Calu3 (cell line): ENCODE measurements around the gene SLC49A3. TPM values are rescaled to one million over a fixed set of nuclear protein-coding genes. Genes with fewer than 3 reads are reported as not detected.

ENCODE experiments used
- BruUV-seq: library from RNA; stranded (reverse); fragments of 400-500 nt; replicated peaks from 2 replicates; lab custom pipeline; 2021; lab: Mats Ljungman, UMichigan
- CTCF ChIA-PET: fragments of 300-600 bp; sonication (Branson Sonifier 250); formaldehyde crosslinking; loops from one replicate; lab custom pipeline; 2022; ENCODE audit warnings: antibody characterized with exemption; lab: Charles Lee
- DNase-seq: peaks from one replicate; pipeline ENCODE4 v3.0.0; 2022
- H3K27ac Mint-ChIP-seq: one replicate; pipeline ENCODE4 v1.8.0; 2022; ENCODE audit warnings: mixed read lengths; ENCODE audit not compliant: unreplicated experiment
- H3K27me3 Mint-ChIP-seq: one replicate; pipeline ENCODE4 v1.8.0; 2022; ENCODE audit warnings: mixed read lengths; ENCODE audit not compliant: unreplicated experiment
- H3K36me3 Mint-ChIP-seq: one replicate; pipeline ENCODE4 v1.8.0; 2022; ENCODE audit warnings: mild to moderate bottlenecking, moderate library complexity, mixed read lengths; ENCODE audit not compliant: insufficient read depth, unreplicated experiment
- H3K4me1 Mint-ChIP-seq: one replicate; pipeline ENCODE4 v1.8.0; 2022; ENCODE audit warnings: mild to moderate bottlenecking, low read depth, mixed read lengths; ENCODE audit not compliant: unreplicated experiment
- H3K4me3 Mint-ChIP-seq: one replicate; pipeline ENCODE4 v1.8.0; 2022; ENCODE audit warnings: mild to moderate bottlenecking, low read depth, moderate library complexity, mixed read lengths; ENCODE audit not compliant: unreplicated experiment
- H3K9me3 Mint-ChIP-seq: one replicate; pipeline ENCODE4 v1.8.0; 2022; ENCODE audit warnings: low read depth, mixed read lengths; ENCODE audit not compliant: unreplicated experiment
- intact Hi-C: fragments of 100-400 bp; cut with micrococcal nuclease; formaldehyde crosslinking; loops from one replicate; pipeline ENCODE4 v1.10.0; 2022; ENCODE audit not compliant: unreplicated experiment
- total RNA-seq: library from RNA; stranded (reverse); gene quantifications from 2 replicates; pipeline ENCODE4 v1.2.3, GENCODE V29; 2022
- TF ChIP-seq, protein P1 (sequence below): fragments of 200-600 bp; IDR thresholded peaks from one replicate; pipeline ENCODE4 v1.8.0; 2022; ENCODE audit warnings: antibody characterized with exemption; ENCODE audit not compliant: unreplicated experiment

SLC49A3 gene
- total RNA-seq, 1 experiment from 2014 or later: 0.40 TPM

GRCh38 chr4:667545-667925 lies 21.4 kb downstream of the SLC49A3 start:
- Mint-ChIP-seq H3K36me3 (peaks cover 8% of the 10 kb centered on the region), H3K9me3 (no peaks in the 10 kb centered on the region), H3K27ac (no peak overlapping the region), H3K4me1 (no peaks in the 10 kb centered on the region), H3K4me3 (no peak overlapping the region), H3K27me3 (no peaks in the 10 kb centered on the region)
- no TSS peak for BruUV-seq
- intact Hi-C loops: no loop called here
- TF ChIP-seq, protein P1, sequence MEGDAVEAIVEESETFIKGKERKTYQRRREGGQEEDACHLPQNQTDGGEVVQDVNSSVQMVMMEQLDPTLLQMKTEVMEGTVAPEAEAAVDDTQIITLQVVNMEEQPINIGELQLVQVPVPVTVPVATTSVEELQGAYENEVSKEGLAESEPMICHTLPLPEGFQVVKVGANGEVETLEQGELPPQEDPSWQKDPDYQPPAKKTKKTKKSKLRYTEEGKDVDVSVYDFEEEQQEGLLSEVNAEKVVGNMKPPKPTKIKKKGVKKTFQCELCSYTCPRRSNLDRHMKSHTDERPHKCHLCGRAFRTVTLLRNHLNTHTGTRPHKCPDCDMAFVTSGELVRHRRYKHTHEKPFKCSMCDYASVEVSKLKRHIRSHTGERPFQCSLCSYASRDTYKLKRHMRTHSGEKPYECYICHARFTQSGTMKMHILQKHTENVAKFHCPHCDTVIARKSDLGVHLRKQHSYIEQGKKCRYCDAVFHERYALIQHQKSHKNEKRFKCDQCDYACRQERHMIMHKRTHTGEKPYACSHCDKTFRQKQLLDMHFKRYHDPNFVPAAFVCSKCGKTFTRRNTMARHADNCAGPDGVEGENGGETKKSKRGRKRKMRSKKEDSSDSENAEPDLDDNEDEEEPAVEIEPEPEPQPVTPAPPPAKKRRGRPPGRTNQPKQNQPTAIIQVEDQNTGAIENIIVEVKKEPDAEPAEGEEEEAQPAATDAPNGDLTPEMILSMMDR: no peak
- CTCF ChIA-PET: no interaction called here
- no peak for DNase-seq

DNA sequence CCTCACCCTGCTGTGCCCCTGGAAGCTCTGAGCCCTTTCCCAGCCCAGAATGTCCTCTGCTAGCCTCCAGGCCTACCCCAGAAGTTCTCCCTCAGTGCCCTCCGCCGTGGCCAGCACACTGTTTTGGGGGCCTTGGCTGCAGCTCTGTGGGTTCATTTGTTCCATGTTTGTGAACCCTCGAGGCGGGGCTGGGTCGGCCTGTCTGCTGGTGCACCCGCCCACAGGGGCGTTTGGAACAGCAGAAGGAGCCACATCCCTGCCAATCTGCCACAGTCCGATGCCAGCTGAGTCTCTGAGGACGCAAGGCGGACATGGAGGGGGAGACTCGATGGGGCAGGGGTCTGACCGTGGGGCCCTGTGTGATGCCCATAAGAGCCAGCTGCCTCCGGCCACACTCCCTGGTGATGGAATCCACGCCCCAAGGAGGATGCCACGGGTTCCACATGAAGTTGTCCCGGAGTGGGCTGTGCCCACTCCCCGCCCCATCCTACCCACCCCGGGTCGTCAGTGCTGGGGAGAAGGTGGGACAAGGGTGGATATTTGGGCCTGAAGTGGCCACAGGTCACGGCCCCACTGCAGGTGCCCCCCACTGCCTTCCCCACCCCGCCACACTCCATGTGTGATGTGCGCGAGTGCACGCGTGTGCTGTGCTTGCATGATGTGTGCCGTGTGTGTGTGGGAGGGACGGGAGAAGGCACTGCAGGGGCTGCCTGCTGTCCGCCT lies 22.0 kb downstream of the SLC49A3 start:
- intact Hi-C loops: no loop called here
- Mint-ChIP-seq H3K9me3 (no peaks in the 10 kb centered on the region), H3K27ac (no peak overlapping the region), H3K4me1 (no peaks in the 10 kb centered on the region), H3K4me3 (no peak overlapping the region), H3K36me3 (peaks cover 3% of the 10 kb centered on the region), H3K27me3 (no peaks in the 10 kb centered on the region)
- TF ChIP-seq, protein P1: no peak
- BruUV-seq: no TSS peak
- CTCF ChIA-PET: no interaction called here
- no peak for DNase-seq

DNA sequence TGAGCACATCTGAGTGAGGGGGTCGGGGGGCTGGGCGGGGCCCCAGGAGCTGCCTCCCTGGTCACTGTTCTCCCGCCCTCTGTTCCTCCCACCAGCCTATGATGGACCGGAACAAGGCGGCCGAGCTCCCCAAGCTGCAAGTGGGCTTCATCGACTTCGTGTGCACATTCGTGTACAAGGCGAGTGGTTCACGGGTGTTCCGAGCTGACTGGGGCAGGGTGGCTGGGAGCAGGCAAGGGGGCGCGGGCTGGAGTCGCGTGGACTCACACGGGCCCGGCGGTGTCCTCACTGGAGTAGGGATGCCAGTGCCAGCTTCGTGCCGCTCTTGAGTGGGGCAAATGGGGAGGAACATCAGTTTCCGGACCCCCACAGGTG lies 22.5 kb downstream of the SLC49A3 start:
- Mint-ChIP-seq H3K4me3 (no peak overlapping the region), H3K27me3 (no peaks in the 10 kb centered on the region), H3K27ac (no peak overlapping the region), H3K9me3 (no peaks in the 10 kb centered on the region), H3K36me3 (peaks cover 5% of the 10 kb centered on the region), H3K4me1 (no peaks in the 10 kb centered on the region)
- no peak for DNase-seq
- CTCF ChIA-PET: no interaction called here
- BruUV-seq: no TSS peak
- intact Hi-C loops: no loop called here
- TF ChIP-seq, protein P1: no peak

GRCh38 chr4:665751-666435 lies 23.1 kb downstream of the SLC49A3 start:
- CTCF ChIA-PET: no interaction called here
- intact Hi-C loops: no loop called here
- no peak for DNase-seq
- BruUV-seq: no TSS peak
- Mint-ChIP-seq H3K27ac (no peak overlapping the region), H3K27me3 (no peaks in the 10 kb centered on the region), H3K36me3 (peaks cover 5% of the 10 kb centered on the region), H3K9me3 (peaks cover 1% of the 10 kb centered on the region), H3K4me1 (no peaks in the 10 kb centered on the region), H3K4me3 (no peak overlapping the region)
- TF ChIP-seq, protein P1: no peak
